Erythroblast (primary cell): Measurements from ENCODE around the gene ADCY5.

Experiments used
- GATA1 ChIP-seq: IDR thresholded peaks from 2 replicates; pipeline ENCODE4 v1.6.1; 2011; ENCODE audit warnings: low read depth, mild to moderate bottlenecking, control low read depth, low read length, moderate library complexity
- POLR2A ChIP-seq: IDR thresholded peaks from 2 replicates; pipeline ENCODE4 v1.6.1; 2011; ENCODE audit warnings: mild to moderate bottlenecking, low read length

DNA sequence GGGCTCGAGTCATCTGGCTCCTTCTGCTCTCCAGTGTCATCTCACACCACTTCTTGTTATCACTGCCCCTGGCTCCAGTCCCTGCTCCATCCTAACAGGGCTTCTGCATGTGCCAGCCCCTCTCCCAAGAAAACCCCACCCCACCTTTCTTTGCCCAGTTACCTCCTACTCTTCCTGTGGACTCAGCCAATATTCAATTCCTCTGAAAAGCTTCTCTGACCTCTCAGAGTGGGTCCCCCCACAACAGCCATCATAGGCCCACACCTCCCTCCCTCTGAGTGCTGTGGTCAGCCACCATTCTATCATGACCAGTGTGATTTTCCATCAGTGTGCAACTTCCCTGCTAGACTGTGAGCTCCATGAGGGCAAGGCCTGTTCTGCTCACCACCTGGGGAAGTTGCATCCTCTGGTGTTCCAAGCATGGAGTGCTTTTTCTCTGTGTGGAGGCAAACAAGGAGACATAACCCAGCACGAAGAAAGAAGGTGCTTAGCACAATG, 71.6 kb downstream of the ADCY5 start:
- no peak for TF ChIP-seq POLR2A
- no peak for TF ChIP-seq GATA1
